ENCODE results near the gene LILRB5. TPM values are rescaled to one million over a fixed set of nuclear protein-coding genes. Genes with fewer than 3 reads are reported as not detected.

Gene LILRB5
- total RNA-seq: not detected in 2 replicates

GRCh38 chr19:54257116-54257480, at the start of gene LILRB5:
LILRB5 (minus strand) TSS chr19:54257273; CDS start chr19:54257193, 80 bp downstream.

GRCh38 chr19:54281007-54281728, 24.1 kb upstream of the LILRB5 start, which contains the start of gene LILRB2:
LILRB2 (minus strand) TSS chr19:54281110; CDS start chr19:54280496, 614 bp downstream.

GRCh38 chr19:54242646-54243045, 14.4 kb downstream of the LILRB5 start, which contains the start of gene LILRA6:
LILRA6 (minus strand) TSS chr19:54242790.

GRCh38 chr19:54222474-54223276, 34.4 kb downstream of the LILRB5 start, which contains the start of gene LILRB3:
LILRB3 (minus strand) TSS chr19:54223007; CDS start chr19:54222976, 31 bp downstream.

Other genes with a start within 250 kb of the LILRB5 start
- not detected in 2 replicates for gene VSTM1, start 193.4 kb downstream of the LILRB5 start, total RNA-seq
- not detected in 2 replicates for gene TARM1, start 175.9 kb downstream of the LILRB5 start, total RNA-seq
- 0.78 TPM in 1 of 2 replicates, not detected in the other for gene OSCAR, start 156.5 kb downstream of the LILRB5 start, total RNA-seq
- gene NDUFA3, start 154.4 kb downstream of the LILRB5 start, total RNA-seq: 8.8 and 9.5 TPM in 2 replicates
- 9.1 and 18.1 TPM in 2 replicates for gene TFPT, start 141.6 kb downstream of the LILRB5 start, total RNA-seq
- gene PRPF31, start 141.5 kb downstream of the LILRB5 start, total RNA-seq: 37.1 and 60.9 TPM in 2 replicates
- gene CNOT3, start 119.5 kb downstream of the LILRB5 start, total RNA-seq: 13.1 and 25.5 TPM in 2 replicates
- 4.6 and 5.3 TPM in 2 replicates for gene LENG1, start 97.6 kb downstream of the LILRB5 start, total RNA-seq
- under 0.01 and 0.60 TPM in 2 replicates for gene TMC4, start 84.1 kb downstream of the LILRB5 start, total RNA-seq
- 59.7 and 112 TPM in 2 replicates for gene MBOAT7, start 67.7 kb downstream of the LILRB5 start, total RNA-seq
- gene TSEN34, start 66.0 kb downstream of the LILRB5 start, total RNA-seq: 65.0 and 78.9 TPM in 2 replicates
- 753 and 1,564 TPM in 2 replicates for gene RPS9, start 56.4 kb downstream of the LILRB5 start, total RNA-seq
- not detected in 2 replicates for gene LILRB3, start 34.3 kb downstream of the LILRB5 start, total RNA-seq
- gene LILRA6, start 14.5 kb downstream of the LILRB5 start, total RNA-seq: not detected in 2 replicates
- not detected in 2 replicates for gene LILRB2, start 23.8 kb upstream of the LILRB5 start, total RNA-seq
- not detected in 2 replicates for gene LILRA5, start 55.9 kb upstream of the LILRB5 start, total RNA-seq
- not detected in 2 replicates for gene LILRA4, start 81.9 kb upstream of the LILRB5 start, total RNA-seq
- gene LAIR1, start 107.7 kb upstream of the LILRB5 start, total RNA-seq: not detected in 2 replicates
- not detected in 2 replicates for gene TTYH1, start 158.2 kb upstream of the LILRB5 start, total RNA-seq
- gene LENG8, start 191.9 kb upstream of the LILRB5 start, total RNA-seq: 42.2 and 107 TPM in 2 replicates
- 7.3 and 9.8 TPM in 2 replicates for gene LENG9, start 206.5 kb upstream of the LILRB5 start, total RNA-seq
- 7.8 and 11.3 TPM in 2 replicates for gene CDC42EP5, start 216.0 kb upstream of the LILRB5 start, total RNA-seq
- not detected in 2 replicates for gene LAIR2, start 245.6 kb upstream of the LILRB5 start, total RNA-seq